Bronchial epithelial cell (primary cell): ENCODE data around the gene KLF13. TPM values are rescaled to one million over a fixed set of nuclear protein-coding genes. Genes with fewer than 3 reads are reported as not detected.

Experiments
- DNase-seq: peaks from one replicate; pipeline ENCODE4 v3.0.0-alpha.2; 2010; ENCODE audit warnings: low read depth
- FAIRE-seq: peaks from 2 replicates; lab custom pipeline; 2011; peaks lifted over from hg19 to GRCh38; lab: Jason Lieb, UNC
- H3K27me3 ChIP-seq: 2 replicates; pipeline ENCODE4 v1.5.1; 2011; ENCODE audit warnings: low read length; ENCODE audit not compliant: control insufficient read depth, insufficient read depth
- H3K36me3 ChIP-seq: 2 replicates; pipeline ENCODE4 v1.5.1; 2011; ENCODE audit warnings: low read length; ENCODE audit not compliant: control insufficient read depth, insufficient read depth
- H3K4me3 ChIP-seq: 2 replicates; pipeline ENCODE4 v1.5.1; 2011; ENCODE audit warnings: mild to moderate bottlenecking, low read depth, low read length, control low read depth
- total RNA-seq: library from RNA; depleted of rRNA; stranded (reverse); fragments of >200 nt; gene quantifications from 2 replicates; pipeline ENCODE4 v1.2.1, GENCODE V29; 2014
- TF ChIP-seq, protein P1 (sequence below): IDR thresholded peaks from 2 replicates; pipeline ENCODE4 v1.5.1; 2011; ENCODE audit warnings: mild to moderate bottlenecking, moderate library complexity, low read length, control low read depth, inconsistent platforms; ENCODE audit not compliant: insufficient read depth, severe bottlenecking

Gene KLF13
- total RNA-seq, 1 donor from 2014 or later, result 58.7 TPM

DNA sequence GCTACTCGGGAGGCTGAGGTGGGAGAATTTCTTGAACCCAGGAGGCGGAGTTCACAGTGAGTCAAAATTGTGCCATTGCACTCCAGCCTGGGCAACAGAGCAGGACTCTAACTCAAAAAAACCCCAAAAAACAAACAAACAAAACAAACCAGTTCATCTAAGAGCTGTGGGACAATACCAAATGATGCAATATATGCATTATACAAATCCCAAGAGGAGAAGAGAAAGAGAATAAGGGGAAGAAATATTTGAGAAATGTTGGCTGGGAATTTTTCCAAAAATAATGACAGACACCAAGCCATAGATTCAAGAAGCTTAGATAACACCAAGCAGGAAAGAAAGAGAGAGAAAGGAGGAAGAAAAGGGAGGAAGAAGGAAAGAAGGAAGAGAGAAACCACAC, 82.5 kb downstream of the KLF13 start:
- no peak for DNase-seq
- no peaks in the 10 kb centered on the region for H3K27me3 ChIP-seq
- no peaks in the 10 kb centered on the region for H3K36me3 ChIP-seq
- TF ChIP-seq, protein P1, sequence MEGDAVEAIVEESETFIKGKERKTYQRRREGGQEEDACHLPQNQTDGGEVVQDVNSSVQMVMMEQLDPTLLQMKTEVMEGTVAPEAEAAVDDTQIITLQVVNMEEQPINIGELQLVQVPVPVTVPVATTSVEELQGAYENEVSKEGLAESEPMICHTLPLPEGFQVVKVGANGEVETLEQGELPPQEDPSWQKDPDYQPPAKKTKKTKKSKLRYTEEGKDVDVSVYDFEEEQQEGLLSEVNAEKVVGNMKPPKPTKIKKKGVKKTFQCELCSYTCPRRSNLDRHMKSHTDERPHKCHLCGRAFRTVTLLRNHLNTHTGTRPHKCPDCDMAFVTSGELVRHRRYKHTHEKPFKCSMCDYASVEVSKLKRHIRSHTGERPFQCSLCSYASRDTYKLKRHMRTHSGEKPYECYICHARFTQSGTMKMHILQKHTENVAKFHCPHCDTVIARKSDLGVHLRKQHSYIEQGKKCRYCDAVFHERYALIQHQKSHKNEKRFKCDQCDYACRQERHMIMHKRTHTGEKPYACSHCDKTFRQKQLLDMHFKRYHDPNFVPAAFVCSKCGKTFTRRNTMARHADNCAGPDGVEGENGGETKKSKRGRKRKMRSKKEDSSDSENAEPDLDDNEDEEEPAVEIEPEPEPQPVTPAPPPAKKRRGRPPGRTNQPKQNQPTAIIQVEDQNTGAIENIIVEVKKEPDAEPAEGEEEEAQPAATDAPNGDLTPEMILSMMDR, result no peak
- FAIRE-seq, result no peak
- H3K4me3 ChIP-seq, result no peak overlapping the region

DNA sequence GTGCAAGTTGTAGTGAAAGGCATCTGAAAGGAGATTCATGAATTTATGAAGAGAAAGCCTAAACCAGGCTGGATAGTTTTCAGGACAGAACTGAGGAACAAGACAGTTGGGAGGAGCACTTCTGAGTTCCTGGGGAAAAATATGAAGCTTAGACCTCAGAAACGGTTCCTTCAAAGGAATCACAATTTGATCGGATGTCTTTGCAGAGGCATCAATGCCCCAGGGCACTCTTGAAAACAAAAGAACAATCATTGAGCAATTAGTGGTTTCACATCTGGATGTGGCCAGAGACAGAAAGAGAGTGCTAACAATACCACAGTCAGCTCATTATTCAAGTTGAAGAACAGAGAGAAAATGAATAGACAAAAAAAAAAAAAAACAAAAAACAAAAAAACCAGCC, 86.2 kb downstream of the KLF13 start:
- Histone ChIP-seq H3K4me3 (no peak overlapping the region), H3K27me3 (no peaks in the 10 kb centered on the region), H3K36me3 (no peaks in the 10 kb centered on the region)
- DNase-seq (no peak), FAIRE-seq (no peak)
- TF ChIP-seq, protein P1, result no peak

DNA sequence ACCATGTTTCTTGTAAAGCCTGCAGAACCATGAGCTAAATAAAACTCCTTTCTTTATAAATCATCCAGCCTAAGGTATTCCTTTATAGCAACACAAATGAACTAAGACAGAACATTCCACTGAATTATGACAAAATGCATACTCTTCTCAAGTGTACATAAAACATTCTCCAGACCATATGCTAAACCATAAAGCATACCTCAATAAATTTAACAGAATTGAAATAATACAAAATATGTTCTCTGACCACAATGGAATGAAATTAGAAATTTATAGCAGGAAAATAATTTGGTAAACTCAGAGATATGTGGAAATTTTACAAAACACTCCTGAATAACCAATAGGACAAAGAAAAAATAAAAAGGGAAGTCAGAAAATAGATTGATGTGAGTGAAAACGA, 88.6 kb downstream of the KLF13 start:
- Histone ChIP-seq H3K27me3 (no peaks in the 10 kb centered on the region), H3K36me3 (no peaks in the 10 kb centered on the region), H3K4me3 (no peak overlapping the region)
- DNase-seq (no peak), FAIRE-seq (no peak)
- TF ChIP-seq, protein P1, result no peak

DNA sequence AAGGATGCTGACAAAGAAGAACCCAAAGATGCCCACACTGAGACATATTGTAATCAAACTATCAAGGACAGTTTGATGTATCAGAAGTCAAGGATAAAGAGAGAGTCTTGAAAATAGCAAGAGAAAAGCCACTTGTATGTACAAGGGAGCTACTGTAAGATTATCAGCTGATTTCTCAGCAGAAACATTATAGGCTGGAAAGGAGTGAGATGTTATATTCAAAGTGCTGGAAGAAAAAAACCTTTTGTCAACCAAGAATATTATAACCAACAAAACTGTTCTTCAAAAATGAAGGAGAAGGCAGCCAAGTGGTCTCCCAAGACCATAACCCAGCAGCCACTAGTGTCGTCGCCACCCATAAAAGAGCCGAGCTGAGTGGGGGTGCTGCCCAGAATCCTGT, 93.2 kb downstream of the KLF13 start:
- DNase-seq (no peak), FAIRE-seq (no peak)
- TF ChIP-seq, protein P1, result no peak
- Histone ChIP-seq H3K36me3 (no peaks in the 10 kb centered on the region), H3K4me3 (no peak overlapping the region), H3K27me3 (no peaks in the 10 kb centered on the region)

DNA sequence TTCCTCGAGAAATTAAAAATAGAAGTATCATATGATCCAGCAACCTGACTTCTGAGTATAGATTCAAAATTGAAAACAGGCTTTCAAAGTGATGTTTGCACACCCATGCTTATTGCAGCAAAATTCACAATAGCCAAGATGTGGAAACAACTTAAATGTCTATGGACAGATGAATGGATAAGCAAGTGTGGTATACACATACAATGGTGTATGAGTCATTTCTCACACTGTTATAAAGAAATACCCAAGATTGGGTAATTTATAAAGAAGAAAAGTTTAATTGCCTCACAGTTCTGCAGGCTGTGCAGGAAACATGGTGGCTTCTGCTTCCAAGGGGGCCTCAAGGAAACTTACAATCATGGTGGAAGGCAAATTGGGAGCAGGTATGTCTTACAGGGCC, 100.8 kb downstream of the KLF13 start:
- Histone ChIP-seq H3K4me3 (no peak overlapping the region), H3K27me3 (no peaks in the 10 kb centered on the region), H3K36me3 (no peaks in the 10 kb centered on the region)
- DNase-seq (peak; percentile 44), FAIRE-seq (no peak)
- TF ChIP-seq, protein P1, result no peak

Other genes starting within 250 kb of the KLF13 start
- under 0.01 and 0.13 TPM in 2 replicates for gene TRPM1, start 225.1 kb upstream of the KLF13 start, total RNA-seq